Measurements from ENCODE around the gene ZIC5.
A peak's percentile ranks its signal among the peaks of the same experiment; 100 is the strongest.

The ZIC5 gene

GRCh38 chr13:99971576-99972189 is at the start of gene ZIC5:
Gene ZIC5 (minus strand): TSS chr13:99971767. CDS start chr13:99971603, 164 bp downstream.
- peak within 1 kb of the TSS; percentile 4; the same call in 1 of the 2 replicates for H3K4me3 ChIP-seq (ENCODE audit: low read length)
- no peak for TF ChIP-seq ZNF274 (IDR thresholded peaks at IDR 0.05; ENCODE audit: low read depth, low read length)

- no peak for TF ChIP-seq ZNF274 (IDR thresholded peaks at IDR 0.05; ENCODE audit: low read depth, low read length)
- no peak overlapping the region for H3K4me3 ChIP-seq (ENCODE audit: low read length)
Observed at GRCh38 chr13:100019780-100020356, 48.3 kb upstream of the ZIC5 start.

DNA sequence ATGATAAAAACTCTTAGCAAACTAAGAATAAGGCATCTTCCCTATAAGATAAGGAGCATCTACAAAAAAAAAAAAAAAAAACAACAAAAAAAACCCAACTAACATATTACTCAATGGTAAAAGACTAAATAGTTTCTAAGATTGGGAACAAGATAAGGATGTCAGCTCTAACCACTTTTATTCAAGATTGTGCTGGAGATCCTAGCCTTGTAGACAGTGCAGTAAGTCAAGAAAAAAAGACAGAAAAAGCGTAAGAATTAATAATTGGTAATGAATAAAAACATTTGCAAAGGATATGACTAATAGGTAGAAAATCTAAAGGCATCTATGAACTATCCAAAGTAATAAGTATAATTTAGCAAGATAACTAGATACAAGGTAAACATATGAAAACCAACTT is 43.1 kb upstream of the ZIC5 start:
- TF ChIP-seq ZNF274 (IDR thresholded peaks at IDR 0.05; ENCODE audit: low read depth, low read length), result no peak
- H3K4me3 ChIP-seq (ENCODE audit: low read length), result no peak overlapping the region

GRCh38 chr13:99998261-99998660 is 26.7 kb upstream of the ZIC5 start:
- TF ChIP-seq ZNF274 (IDR thresholded peaks at IDR 0.05; ENCODE audit: low read depth, low read length), result no peak
- H3K4me3 ChIP-seq (ENCODE audit: low read length), result no peak overlapping the region

DNA sequence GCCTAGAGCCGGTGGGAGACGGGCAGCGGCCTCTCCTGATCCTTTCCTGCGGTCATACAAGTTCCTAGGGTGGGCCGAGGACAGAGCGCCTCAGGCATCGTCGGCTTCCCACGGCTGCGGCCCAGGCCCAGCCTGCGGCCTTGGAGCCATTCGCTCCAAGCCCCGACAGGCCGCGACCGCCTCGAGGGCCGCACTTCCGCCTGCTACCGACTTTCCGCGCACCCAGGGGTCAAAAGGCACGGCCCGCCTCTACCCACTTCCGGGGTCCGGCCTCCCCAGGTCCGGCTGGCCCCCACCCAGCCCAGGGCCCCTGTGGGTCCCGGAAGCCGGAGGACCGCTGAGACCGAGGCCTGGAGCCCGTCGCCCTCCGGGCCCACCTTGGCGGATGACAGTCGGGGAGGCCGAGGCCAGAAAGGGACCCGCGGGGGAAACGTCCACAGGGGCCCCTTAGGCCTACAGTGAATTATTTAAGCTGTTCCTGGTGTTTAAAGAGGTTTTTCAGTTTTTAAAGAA is 26.2 kb upstream of the ZIC5 start:
- H3K4me3 ChIP-seq (ENCODE audit: low read length), result no peak overlapping the region

GRCh38 chr13:99996381-99996973 is 24.9 kb upstream of the ZIC5 start:
- TF ChIP-seq ZNF274 (IDR thresholded peaks at IDR 0.05; ENCODE audit: low read depth, low read length), result no peak
- no peak overlapping the region for H3K4me3 ChIP-seq (ENCODE audit: low read length)

More for the DNA sequence above, 26.2 kb upstream of the ZIC5 start:
- no peak for TF ChIP-seq ZNF274 (IDR thresholded peaks at IDR 0.05; ENCODE audit: low read depth, low read length)

DNA sequence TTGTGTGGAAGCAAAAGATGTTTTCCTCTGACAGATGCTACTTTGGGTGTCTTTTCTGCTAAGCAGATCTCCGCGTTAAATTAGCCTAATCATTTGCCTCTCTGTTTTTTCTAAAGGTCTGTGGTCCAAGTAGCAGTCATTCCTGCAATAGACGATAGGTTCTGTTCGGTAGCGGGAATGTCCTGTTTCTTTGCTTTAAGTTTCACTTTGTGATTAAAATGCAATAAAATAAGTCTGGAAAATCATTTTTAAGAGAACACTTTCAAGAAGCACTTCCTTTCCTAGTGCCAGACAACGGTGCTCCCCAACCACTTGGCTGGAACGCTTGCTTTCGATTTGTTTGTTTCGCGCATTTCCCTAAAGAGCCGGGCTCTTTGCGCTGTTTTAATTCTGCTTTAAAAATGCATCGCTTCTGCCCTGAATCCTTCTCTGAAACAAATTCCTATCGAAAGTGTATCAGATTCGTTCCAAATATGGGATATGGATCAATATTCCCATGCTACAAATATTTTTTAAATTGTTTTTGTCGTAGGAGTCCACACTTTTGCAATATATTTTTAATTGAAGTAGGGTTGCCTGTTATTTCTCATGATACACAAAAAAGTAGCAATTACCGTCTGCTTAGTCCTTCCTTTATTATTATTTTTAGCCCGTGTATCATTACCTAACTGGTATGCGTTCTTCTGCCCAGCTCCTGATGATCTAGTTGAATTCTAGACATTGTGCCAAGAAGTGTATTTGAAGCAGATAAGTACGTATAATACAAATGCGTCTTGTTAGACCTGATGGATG is 24.2 kb upstream of the ZIC5 start:
- TF ChIP-seq ZNF274 (IDR thresholded peaks at IDR 0.05; ENCODE audit: low read depth, low read length), result no peak
- H3K4me3 ChIP-seq (ENCODE audit: low read length), result no peak overlapping the region

- TF ChIP-seq ZNF274 (IDR thresholded peaks at IDR 0.05; ENCODE audit: low read depth, low read length), result no peak
- H3K4me3 ChIP-seq (ENCODE audit: low read length), result no peak overlapping the region
Observed at GRCh38 chr13:99995104-99995588, 23.6 kb upstream of the ZIC5 start.

GRCh38 chr13:99994638-99995020 is 23.1 kb upstream of the ZIC5 start:
- no peak for TF ChIP-seq ZNF274 (IDR thresholded peaks at IDR 0.05; ENCODE audit: low read depth, low read length)
- no peak overlapping the region for H3K4me3 ChIP-seq (ENCODE audit: low read length)

DNA sequence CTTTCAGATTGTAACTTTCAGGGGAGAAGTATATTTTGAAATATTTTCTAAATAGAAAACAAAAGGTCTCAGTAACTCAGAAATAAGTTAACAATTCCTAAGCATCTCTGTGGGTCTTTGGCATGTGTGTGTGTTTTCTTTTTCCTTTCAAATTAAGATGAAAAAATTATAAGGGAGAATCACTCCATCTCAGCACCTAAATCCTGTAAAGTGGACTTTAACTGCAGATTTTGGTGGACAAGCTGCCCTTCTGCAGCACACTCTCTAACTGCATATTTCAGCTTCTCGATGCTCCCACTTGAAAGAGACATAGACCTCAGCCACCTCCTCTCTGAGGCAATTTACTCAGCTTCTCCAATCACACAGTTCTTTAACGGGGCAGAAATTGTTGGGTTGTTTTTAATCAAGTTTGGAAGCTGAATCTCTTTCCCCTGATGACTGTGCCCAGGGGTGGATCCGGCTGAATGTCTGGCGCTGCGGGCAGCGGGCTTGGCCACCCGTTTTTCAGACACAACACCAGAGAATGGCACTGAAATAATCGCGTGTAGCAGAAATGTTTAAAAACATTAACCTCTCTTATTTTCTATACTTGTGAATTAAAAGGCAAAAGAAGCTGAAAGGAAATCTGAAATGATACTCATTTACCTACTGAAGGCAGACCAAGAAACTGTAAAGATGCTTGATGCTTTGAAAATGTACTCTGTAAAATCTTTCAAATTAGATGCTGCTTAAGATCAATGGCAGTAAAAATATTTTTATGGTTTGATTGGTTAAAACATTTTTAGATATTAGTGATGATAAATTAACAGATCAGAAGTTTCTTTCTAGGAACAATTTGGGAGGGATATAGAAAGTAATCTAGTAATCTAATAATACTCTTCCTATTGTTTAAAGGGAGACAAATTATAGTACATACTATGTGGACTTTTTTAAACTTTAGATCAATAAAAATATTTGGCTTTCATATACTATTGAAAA is 22.4 kb upstream of the ZIC5 start:
- no peak for TF ChIP-seq ZNF274 (IDR thresholded peaks at IDR 0.05; ENCODE audit: low read depth, low read length)
- no peak overlapping the region for H3K4me3 ChIP-seq (ENCODE audit: low read length)

DNA sequence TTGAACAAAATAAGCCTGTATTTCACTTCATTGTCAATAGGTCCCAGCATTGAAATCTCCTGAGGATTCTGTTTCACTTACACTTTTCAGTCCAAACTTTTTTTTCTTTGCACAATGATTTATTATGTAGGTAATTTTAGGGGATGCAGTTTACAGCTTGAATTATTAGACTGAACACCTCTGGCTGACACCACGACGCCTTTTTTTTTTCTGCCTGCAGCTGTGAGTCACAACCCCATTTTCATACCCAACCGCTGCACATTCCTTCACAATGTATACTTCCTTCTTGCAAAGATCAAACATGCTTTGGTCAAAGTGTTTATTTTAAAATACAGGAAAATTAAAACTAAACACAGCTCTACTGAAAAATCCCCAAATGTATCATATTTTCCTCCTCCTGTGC is 21.4 kb upstream of the ZIC5 start:
- H3K4me3 ChIP-seq (ENCODE audit: low read length), result no peak overlapping the region
- no peak for TF ChIP-seq ZNF274 (IDR thresholded peaks at IDR 0.05; ENCODE audit: low read depth, low read length)

DNA sequence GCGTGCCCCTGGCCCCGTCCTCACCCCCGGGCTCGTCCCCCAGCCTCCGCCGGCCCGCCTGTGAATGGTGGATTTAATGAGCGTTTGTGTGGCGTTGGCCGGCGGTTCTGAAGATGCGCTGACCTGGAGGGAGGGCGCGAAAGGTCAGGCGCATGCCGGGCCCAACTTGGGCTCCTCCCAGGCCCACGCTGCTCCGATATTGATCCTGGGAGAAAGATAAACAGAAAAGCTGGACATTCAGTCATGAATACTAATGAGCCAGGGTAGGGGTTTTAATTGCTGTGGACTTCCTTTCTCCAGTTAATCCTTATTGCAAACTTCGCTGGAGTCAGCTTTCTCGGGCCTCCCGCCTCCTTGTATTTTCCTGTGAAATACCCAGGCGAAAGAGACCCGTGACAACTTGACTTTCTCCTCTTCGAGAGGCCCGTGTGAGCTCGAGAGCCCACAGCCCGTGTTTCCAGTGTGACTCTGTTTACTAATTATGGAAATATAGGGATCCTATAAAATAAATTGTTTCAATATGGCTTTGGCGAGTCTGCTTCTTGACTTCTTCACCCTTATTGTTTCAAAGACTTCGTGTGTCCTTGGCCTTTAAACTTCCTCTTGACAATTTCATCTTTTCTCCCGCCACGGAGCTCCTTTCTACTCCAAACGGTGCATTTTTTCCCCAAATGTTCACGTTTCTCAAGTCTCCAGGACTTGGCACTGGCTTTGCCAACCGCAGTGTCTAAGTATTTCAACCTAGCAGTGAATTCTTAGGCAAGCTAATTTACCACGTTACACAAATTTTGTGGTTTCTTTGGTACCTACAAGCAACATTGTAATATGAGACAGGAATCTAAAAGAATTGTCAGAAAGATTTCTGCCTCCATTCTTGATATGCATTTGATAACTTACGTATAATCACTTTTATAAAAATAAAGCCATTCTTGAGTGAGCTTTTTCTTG is 20.5 kb upstream of the ZIC5 start:
- H3K4me3 ChIP-seq (ENCODE audit: low read length), result no peak overlapping the region
- no peak for TF ChIP-seq ZNF274 (IDR thresholded peaks at IDR 0.05; ENCODE audit: low read depth, low read length)
